ENCODE data around the gene TECPR1. TPM values are rescaled to one million over a fixed set of nuclear protein-coding genes. Genes with fewer than 3 reads are reported as not detected.

Gene TECPR1
- total and polyA plus RNA-seq, 2 donors (not counting 1 experiment from before 2014, with no cell fraction given): 3.7 to 39.0 TPM

DNA sequence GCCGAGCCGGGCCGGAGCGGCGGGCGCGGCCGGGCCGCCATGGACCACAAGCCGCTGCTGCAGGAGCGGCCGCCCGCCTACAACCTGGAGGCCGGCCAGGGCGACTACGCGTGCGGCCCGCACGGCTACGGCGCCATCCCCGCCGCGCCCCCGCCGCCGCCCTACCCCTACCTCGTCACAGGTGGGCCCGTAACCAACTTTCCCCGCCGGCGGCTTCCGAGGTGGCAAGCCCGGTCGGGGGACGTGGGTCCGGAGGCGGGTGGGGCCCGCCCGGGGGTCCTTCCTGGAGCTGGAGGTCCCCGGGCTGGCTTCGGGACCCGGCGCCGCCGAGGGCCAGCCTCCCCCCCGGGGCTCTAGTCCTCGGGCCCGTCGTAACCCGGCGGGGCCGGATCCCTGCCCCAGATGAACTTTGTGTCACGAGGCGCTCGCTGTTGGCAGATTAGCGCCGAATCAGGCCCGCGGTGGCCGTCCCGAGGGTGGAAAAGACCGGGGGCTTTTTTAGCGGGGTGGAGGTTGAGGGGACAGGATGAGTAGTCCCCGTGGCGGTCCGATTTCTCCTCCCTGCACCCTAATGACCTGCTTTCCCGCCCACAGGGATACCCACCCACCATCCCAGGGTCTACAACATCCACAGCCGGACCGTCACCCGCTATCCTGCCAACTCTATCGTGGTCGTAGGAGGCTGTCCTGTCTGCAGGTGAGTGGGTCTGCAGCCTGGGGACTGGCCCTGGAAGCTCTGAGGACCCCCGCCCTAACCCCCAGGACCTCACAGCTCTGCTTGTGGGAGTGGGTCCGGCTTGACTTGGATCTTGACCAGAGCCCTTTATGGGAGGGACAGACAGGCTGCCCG, 29.9 kb upstream of the TECPR1 start:
- Histone ChIP-seq H3K9ac (ENCODE audit: insufficient read depth, low read length) (peak overlapping the region; percentile 93), H3K4me1 (ENCODE audit: control insufficient read depth, extremely low read depth, insufficient read depth, low read length) (peaks cover 28% of the 10 kb centered on the region), H3K9me3 (ENCODE audit: control insufficient read depth, insufficient read depth, low read depth, low read length) (no peaks in the 10 kb centered on the region), H3K4me3 (replicated peaks in 1 of 4; ENCODE audit: control extremely low read depth in 1 of 4, insufficient read depth in 1 of 4, low read depth in 3 of 4, low read length in 4 of 4) (peak overlapping the region; percentile 52 to 98 (median 73)), H3K79me2 (ENCODE audit: control insufficient read depth, insufficient read depth, low read length) (peaks cover 52% of the 10 kb centered on the region), H3K27ac (ENCODE audit: insufficient read depth, low read length) (peak overlapping the region; percentile 88), H3K4me2 (ENCODE audit: extremely low read depth, insufficient read depth, low read length) (peak overlapping the region; percentile 91), H4K20me1 (ENCODE audit: control insufficient read depth, extremely low read depth, insufficient read depth, low read length) (no peaks in the 10 kb centered on the region), H2AFZ (ENCODE audit: low read length) (no peak overlapping the region), H3K27me3 (ENCODE audit: control insufficient read depth, insufficient read depth, low read length) (no peaks in the 10 kb centered on the region), H3K36me3 (ENCODE audit: control insufficient read depth, insufficient read depth, low read length) (peaks cover 11% of the 10 kb centered on the region)
- DNase-seq (ENCODE audit: low read depth in 2 of 2): no peak
- TF ChIP-seq EZH2 (IDR thresholded peaks at IDR 0.05; ENCODE audit: low read length, missing control alignments): no peak

DNA sequence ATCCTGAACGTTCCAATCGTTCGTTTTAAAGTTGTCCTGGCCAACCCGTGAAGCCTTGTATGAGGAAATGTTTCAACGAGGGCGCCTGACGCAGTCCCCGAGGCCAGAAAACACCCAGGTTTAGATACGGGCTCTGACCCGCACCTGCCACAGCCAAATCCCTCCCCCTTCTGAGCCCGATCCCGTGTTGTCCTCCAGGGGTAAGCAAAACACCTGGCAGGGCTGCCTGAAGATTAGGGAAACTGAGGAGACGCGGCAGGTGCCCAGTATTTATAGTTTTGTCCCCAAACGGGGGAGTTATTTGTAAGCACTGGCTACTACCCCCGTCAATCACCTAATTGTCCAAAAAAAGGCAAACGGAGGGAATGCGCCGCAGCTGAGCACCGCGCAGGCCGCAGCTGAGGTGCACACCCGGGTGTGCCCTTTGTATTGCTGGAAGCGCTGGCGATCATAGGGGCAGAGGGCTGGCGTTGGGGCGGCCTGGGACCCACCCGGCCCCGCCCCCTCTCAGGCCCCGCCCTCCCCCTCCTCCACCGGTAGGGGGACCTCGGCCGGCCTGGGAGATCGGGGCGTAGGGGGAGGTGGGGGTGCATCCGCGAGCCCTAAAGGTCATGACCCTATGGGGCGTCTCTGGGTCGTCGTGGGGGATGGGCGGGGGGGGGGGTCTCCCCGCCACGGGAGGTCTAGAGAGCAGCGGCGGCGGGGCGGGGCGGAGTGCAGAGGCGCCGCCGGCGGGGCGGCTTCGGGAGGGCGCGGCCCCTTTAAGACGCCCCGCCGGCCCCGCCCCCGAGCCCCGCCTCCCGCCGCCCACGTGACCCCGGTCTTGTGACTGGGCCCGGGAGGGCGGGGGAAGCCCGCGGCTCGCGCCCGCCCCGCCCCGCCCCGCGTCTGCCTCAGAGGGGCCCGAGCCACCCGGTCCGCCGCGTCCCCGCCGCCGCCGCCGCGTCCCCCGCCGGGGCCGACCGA, 29.0 kb upstream of the TECPR1 start, which contains the start of gene BRI3:
TSS of gene BRI3 (plus strand) at position 896 of the 966 bp plus-strand sequence. CDS start 110 bp downstream, outside the sequence.
- Histone ChIP-seq H4K20me1 (ENCODE audit: control insufficient read depth, extremely low read depth, insufficient read depth, low read length) (no peaks in the 10 kb centered on the region), H3K9ac (ENCODE audit: insufficient read depth, low read length) (peak within 1 kb of the TSS; percentile 93), H3K79me2 (ENCODE audit: control insufficient read depth, insufficient read depth, low read length) (peaks cover 43% of the 10 kb centered on the region), H3K4me2 (ENCODE audit: extremely low read depth, insufficient read depth, low read length) (peak within 1 kb of the TSS; percentile 94), H3K4me3 (replicated peaks in 1 of 4; ENCODE audit: control extremely low read depth in 1 of 4, insufficient read depth in 1 of 4, low read depth in 3 of 4, low read length in 4 of 4) (peak within 1 kb of the TSS; percentile 52 to 98 (median 73)), H2AFZ (ENCODE audit: low read length) (peak within 1 kb of the TSS; percentile 55), H3K27ac (ENCODE audit: insufficient read depth, low read length) (peak within 1 kb of the TSS; percentile 88), H3K9me3 (ENCODE audit: control insufficient read depth, insufficient read depth, low read depth, low read length) (no peaks in the 10 kb centered on the region), H3K27me3 (ENCODE audit: control insufficient read depth, insufficient read depth, low read length) (no peaks in the 10 kb centered on the region), H3K36me3 (ENCODE audit: control insufficient read depth, insufficient read depth, low read length) (peaks cover 11% of the 10 kb centered on the region), H3K4me1 (ENCODE audit: control insufficient read depth, extremely low read depth, insufficient read depth, low read length) (peaks cover 23% of the 10 kb centered on the region)
- peak; percentile 82 to 86 for DNase-seq (ENCODE audit: low read depth in 2 of 2)
- TF ChIP-seq, protein P1, sequence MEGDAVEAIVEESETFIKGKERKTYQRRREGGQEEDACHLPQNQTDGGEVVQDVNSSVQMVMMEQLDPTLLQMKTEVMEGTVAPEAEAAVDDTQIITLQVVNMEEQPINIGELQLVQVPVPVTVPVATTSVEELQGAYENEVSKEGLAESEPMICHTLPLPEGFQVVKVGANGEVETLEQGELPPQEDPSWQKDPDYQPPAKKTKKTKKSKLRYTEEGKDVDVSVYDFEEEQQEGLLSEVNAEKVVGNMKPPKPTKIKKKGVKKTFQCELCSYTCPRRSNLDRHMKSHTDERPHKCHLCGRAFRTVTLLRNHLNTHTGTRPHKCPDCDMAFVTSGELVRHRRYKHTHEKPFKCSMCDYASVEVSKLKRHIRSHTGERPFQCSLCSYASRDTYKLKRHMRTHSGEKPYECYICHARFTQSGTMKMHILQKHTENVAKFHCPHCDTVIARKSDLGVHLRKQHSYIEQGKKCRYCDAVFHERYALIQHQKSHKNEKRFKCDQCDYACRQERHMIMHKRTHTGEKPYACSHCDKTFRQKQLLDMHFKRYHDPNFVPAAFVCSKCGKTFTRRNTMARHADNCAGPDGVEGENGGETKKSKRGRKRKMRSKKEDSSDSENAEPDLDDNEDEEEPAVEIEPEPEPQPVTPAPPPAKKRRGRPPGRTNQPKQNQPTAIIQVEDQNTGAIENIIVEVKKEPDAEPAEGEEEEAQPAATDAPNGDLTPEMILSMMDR (conservative IDR thresholded peaks at IDR 0.05 in 1 of 2, IDR thresholded peaks at IDR 0.05 in 1 of 2; ENCODE audit: low read depth in 1 of 2, low read length in 2 of 2): no peak
- TF ChIP-seq EZH2 (IDR thresholded peaks at IDR 0.05; ENCODE audit: low read length, missing control alignments): no peak

DNA sequence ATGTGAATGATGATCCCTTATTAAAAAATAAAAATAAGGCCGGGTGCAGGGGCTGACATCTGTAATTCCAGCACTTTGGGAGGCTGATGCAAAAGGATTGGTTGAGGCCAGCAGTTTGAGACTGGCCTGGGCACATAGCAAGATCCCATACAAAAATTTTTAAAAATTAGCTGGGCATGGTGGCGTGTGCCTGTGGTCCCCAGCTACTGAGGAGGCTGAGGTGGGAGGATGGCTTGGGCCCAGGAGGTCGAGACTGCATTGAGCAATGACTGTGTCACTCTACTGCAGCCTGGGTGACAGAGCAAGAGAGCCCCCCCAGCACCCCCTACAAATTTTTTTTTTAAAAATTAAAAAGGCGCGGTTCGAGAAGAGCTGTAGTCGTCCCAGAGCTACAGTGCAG, 28.3 kb upstream of the TECPR1 start:
- no peaks in the 10 kb centered on the region for H3K9me3 ChIP-seq (ENCODE audit: control insufficient read depth, insufficient read depth, low read depth, low read length)
- no peak overlapping the region for H3K9ac ChIP-seq (ENCODE audit: insufficient read depth, low read length)
- H3K27ac ChIP-seq (ENCODE audit: insufficient read depth, low read length): no peak overlapping the region
- H3K4me3 ChIP-seq (replicated peaks in 1 of 4; ENCODE audit: control extremely low read depth in 1 of 4, insufficient read depth in 1 of 4, low read depth in 3 of 4, low read length in 4 of 4): peak overlapping the region in 2 of 4 experiments; percentile 49 to 57
- H3K4me2 ChIP-seq (ENCODE audit: extremely low read depth, insufficient read depth, low read length): no peak overlapping the region
- TF ChIP-seq EZH2 (IDR thresholded peaks at IDR 0.05; ENCODE audit: low read length, missing control alignments): no peak
- TF ChIP-seq, protein P1 (conservative IDR thresholded peaks at IDR 0.05 in 1 of 2, IDR thresholded peaks at IDR 0.05 in 1 of 2; ENCODE audit: low read depth in 1 of 2, low read length in 2 of 2): no peak
- peaks cover 35% of the 10 kb centered on the region for H3K79me2 ChIP-seq (ENCODE audit: control insufficient read depth, insufficient read depth, low read length)
- peaks cover 16% of the 10 kb centered on the region for H3K4me1 ChIP-seq (ENCODE audit: control insufficient read depth, extremely low read depth, insufficient read depth, low read length)
- DNase-seq (ENCODE audit: low read depth in 2 of 2): no peak
- H3K27me3 ChIP-seq (ENCODE audit: control insufficient read depth, insufficient read depth, low read length): no peaks in the 10 kb centered on the region
- no peak overlapping the region for H2AFZ ChIP-seq (ENCODE audit: low read length)
- peaks cover 5% of the 10 kb centered on the region for H3K36me3 ChIP-seq (ENCODE audit: control insufficient read depth, insufficient read depth, low read length)
- H4K20me1 ChIP-seq (ENCODE audit: control insufficient read depth, extremely low read depth, insufficient read depth, low read length): no peaks in the 10 kb centered on the region
